Activated CD8-positive, alpha-beta memory T cell treated with anti-CD3 and anti-CD28 coated beads, Interleukin-2, amount 50 U/mL, for 1 hour (primary cell): Measurements from ENCODE around the gene PLAC1.

ENCODE experiments used
- DNase-seq: peaks from one replicate; pipeline ENCODE4 v3.0.0-alpha.2; 2020; ENCODE audit errors: extremely low read depth

Gene PLAC1

GRCh38 chrX:134670134-134670924 is 12.1 kb upstream of the PLAC1 start:
- no peak for DNase-seq

GRCh38 chrX:134669378-134670098 is 11.3 kb upstream of the PLAC1 start:
- DNase-seq: no peak

DNA sequence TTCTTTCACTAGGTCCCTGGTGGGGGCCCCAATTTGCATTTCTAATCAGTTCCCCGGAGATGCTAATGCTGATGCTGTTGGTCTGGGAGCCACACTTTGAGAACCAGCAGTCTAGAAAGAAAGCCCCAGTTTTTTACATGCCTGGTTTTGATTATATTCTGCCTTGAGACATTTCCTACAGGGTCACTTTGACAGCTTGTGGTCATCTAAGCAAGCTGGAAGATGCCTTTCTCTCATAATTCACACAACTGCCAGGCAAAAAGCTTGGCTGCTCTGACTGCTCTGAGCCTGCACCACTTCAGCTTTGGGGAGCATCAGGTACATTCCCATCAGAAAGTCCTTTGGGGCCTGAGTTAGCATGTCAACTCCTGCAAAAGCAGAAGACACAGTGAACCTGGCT is 5.9 kb upstream of the PLAC1 start:
- DNase-seq: no peak

GRCh38 chrX:134661295-134661694 is 3.0 kb upstream of the PLAC1 start:
- DNase-seq: no peak

DNA sequence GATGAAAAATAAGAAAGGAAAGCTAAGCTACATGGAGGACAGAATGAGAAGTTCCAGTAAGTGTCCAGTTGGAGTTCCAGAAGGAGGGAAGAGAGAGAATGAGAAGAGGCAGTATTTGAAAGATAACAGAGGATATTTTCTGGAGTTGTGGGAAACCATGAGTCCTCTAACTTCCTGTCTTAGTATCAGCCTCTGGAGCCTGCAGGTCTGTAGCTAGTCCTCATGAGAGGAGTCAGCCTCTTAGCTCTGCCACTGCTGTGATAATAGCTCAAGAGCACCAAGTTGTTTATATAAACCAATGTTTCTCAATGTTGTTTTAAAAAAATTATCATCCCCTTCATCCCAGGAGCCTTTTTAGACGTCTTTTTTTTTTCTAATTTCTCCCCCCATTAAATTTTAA is 2.4 kb upstream of the PLAC1 start:
- no peak for DNase-seq

DNA sequence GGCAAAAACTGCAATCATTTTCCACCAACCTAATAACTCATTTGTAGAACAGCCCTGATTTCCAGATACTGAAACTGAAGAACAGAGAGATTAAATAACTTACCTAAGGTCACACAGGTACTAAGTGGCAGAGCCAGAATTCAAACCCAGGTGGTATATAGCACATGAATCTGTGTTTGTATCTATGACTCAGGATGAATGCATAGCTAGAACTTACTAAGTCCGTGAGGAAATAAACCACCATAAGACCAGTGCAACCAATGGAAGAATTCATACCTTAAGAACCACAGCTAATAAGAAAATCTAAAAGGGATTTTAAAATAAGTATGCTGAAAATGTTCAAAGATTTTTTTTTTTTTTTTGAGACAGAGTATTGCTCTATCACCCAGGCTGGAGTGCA is 1.5 kb upstream of the PLAC1 start:
- no peak for DNase-seq

DNA sequence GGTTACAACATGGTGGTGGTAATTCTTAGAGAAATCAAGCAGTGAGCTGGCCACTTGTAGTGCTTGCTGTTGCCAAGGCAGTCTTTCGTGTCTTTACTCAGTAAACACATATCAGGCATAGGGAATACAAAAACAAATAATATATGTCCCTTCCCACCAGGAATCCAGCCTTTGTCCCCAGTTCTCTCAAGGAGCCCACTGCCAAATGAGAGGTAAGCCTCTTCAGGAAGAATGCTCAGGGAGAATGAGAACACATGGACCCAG is 421 bp upstream of the PLAC1 start:
- no peak for DNase-seq

- DNase-seq: no peak
These were observed 3.8 kb downstream of the PLAC1 start for GRCh38 chrX:134654398-134655012.

GRCh38 chrX:134653835-134654234 is 4.4 kb downstream of the PLAC1 start:
- no peak for DNase-seq

DNA sequence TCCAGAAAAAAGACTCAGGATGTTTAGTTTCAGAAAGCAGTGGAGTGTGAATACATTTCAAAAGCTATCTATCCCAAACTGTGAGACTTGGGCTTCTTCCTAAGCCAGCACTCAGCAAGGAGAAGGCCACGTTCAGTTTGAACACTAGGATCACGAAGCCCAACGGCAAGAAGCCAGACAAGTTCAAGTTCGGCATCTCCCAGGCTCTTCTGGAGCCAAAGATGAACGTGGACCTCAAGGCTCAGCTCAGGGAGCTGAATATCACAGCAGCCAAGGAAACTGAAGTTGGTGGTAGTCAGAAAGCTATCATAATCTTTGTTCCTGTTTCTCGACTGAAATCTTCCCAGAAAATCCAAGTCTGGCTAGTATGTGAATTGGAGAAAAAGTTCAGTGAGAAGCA is 7.6 kb downstream of the PLAC1 start:
- DNase-seq: no peak

- DNase-seq: no peak
These were observed 8.5 kb downstream of the PLAC1 start for GRCh38 chrX:134649770-134650169.

DNA sequence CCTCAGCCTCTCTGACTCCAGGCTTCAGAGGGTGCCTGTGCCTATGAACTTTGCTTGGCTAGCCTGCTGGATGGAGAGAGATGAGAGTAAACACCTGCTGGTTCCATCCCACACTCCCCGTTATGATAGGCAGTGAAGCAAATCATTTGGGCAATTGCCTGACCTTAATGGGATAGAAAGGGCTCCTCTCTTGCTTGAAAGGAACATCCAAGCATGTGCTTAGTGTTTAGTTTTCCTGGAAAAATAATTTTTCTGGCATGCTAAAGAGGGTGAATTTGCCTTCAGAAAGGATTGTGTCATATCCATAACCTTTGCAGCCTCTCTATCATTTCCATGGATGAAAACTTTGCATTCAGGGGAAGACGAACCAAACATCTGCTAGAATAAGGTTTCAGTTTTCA is 10.8 kb downstream of the PLAC1 start:
- DNase-seq: no peak

DNA sequence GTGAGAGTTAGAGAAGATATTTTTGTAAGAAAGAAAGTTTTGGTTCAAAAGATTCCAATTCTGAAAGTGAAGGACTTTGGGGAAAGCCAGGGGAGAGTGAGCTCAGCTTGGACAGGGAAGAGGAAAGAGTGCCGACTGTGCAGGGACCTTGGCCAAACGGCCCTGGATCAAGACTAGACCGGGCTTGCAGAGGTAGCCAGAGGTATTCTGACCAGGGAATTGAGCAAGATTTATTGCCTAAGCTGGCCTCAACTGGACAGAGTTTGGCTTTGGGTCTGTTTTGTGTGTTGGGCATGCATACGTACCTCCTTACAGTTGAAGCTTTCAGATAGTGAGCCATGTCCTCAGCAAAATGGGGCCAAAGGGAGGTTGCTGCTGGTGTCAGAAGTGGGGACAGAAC is 11.6 kb downstream of the PLAC1 start:
- no peak for DNase-seq

GRCh38 chrX:134645936-134646543 is 12.2 kb downstream of the PLAC1 start:
- no peak for DNase-seq

GRCh38 chrX:134642386-134642785 is 15.9 kb downstream of the PLAC1 start:
- no peak for DNase-seq

DNA sequence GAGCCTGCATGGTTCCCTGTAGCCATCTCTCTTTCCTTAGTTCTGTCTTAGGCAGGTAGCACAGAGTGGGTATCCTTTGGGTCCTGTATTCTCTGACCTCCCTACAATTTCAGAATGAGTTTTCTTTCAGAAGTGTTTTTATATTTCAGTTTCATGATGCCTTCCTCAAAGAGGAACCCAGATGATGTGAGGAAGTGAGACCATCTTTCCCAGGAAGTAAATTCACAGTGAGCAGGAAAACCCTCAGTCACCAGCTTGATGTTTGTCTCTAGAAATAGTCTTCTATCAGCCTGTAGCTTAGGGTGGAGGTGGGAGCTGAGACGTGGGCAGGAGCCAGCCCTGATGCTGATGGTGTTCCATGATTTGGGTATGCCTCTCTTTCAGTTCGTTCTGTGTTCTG is 16.9 kb downstream of the PLAC1 start:
- no peak for DNase-seq

GRCh38 chrX:134640914-134641313 is 17.4 kb downstream of the PLAC1 start:
- no peak for DNase-seq

- DNase-seq: no peak
These were observed 21.4 kb downstream of the PLAC1 start for GRCh38 chrX:134636851-134637250.

DNA sequence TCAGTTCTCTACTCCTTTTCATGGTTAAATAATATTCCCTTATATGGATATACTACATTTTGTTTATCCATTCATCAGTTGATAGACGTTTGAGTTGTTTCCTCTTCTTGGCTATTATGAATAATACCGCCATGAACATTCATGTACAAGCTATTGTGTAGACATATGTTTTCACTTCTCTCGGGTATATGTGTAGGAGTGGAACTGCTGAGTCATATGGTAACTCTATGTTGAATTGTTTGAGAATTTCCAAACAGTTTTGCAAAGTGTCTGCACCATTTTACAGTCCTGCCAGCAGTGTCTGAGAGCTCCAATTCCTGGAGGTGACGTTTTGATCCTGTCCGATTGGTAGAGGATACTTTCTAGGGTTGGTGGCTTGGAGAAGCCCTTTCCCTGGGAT is 23.6 kb downstream of the PLAC1 start:
- DNase-seq: no peak

- DNase-seq: no peak
These were observed 24.4 kb downstream of the PLAC1 start for GRCh38 chrX:134633832-134634231.

DNA sequence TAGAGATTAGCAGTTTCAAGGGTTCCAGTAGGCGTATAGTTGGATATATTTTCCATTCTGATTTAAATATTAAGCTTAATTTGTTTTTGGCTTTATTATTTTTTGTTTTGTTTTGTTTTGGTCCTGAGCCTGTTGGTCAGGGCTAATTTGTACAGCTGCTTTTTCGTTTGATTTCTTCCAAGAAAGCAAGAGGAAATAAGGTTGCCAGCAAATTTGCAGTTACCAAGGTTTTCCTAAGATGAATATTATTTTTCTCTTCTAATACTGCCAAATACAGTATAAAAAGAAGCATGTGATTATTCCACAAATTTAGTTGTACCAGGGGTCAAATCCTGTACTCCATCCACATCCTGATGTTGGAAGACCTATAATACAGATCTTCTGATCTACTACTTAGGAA is 24.9 kb downstream of the PLAC1 start:
- DNase-seq: no peak

- DNase-seq: no peak
These were observed 25.9 kb downstream of the PLAC1 start for GRCh38 chrX:134632355-134632754.
